Stimulated activated CD4-positive, alpha-beta T cell treated with anti-CD3 and anti-CD28 coated beads, TNF-alpha, amount 100 ng/mL, for 48 hours (primary cell): Measurements from ENCODE around the gene CACNA1D.
"Not testable (repeated sequence)": the region's sequence is repeated elsewhere in the genome, so short reads cannot be mapped to it uniquely, and the experiment has no call there.

ENCODE experiments used
- DNase-seq, 3 donors: peaks; one replicate each; pipeline ENCODE4 v3.0.0-alpha.2; 2020; ENCODE audit warnings: low read depth in 3 of 3

The CACNA1D gene

DNA sequence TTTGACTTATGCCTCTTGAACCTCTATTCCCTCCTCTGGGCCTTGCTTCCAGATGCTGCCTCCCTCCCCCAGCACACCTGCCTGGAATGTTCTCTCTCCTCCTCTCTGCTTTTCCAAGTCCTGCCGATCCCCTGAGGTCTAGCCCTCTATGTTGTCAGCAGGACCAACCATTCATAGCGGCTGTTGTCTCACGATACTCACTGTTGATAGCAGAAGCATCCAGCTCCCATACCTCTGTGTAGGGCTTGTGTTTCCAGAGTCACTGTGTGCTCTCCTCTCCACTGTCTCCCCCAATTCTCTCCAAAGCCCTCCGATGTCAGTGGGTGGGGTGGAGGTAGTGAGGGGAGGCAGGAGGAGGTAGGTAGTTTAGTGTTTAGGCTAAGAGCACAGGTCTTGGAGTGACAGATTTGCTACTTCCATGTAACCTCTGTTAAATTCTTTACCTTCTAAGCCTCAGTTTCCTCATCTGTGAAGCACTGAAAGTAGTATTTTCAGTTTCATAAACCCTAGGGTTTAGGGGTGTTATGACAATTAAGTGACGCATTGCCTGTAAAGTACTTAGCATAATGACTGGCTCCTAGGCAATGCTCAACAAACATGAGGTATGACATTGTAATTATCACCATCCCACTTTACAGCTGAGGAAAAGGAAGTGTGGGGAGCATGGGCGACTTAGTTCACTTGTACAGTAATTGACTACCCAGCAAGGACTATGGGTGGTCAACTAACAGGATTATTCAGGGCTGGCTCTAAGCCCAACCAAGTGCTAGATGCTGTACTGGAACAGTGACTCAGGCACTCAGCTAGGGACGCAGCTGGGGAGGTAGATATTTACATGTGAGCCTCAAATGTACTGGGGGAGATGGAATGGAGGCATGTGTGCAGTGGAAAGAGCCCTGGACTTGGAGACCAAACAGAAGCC is 122.8 kb downstream of the CACNA1D start:
- DNase-seq, result no peak

DNA sequence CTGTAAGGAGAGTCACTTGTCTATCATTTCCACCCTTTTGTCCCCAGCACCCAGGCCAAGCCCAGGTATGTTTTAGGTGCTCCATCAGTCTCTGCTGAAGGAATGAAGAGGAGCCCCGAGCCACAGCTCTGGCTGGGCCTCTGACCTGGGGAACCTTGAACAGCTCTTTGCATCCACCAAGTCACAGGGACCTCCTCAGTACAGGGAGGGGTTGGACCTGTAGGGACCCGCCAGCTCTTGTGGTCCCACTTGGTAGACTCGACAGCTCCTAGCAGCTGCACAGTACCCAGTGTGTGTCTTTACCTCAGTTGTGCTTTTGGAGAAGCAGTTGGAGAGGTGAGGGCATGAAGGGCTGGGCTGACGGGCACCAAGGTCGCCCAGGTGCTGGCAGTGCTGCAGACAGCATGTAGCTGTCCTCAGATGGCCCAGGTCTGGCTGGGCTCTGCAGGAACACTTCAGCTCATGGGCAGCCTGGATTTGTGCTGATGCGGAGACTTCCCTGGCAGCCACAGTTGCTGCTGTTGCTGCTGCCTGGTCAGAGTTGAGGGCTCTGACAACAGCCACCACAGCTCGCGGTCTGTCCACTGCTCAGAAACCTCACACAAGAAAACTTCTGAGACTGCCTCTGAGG is 123.6 kb downstream of the CACNA1D start:
- DNase-seq, result no peak

DNA sequence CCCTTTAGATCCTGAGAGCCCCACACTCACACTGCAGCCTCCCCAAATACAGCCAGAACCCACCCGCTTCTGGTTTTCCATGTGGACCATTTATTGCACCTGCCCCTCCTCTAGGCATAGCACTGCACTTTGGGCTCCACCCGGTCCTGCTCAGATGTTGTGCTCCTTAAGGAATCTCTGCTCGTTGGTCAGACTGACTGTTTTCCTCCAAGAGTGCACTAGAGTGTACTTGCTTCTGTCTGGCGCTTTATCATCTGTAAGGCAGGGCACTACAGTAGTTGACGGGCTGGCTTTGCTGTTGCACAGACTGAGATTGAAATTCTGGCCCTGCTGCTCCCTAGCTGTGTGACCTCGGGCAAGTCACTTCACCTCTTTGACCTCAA is 124.1 kb downstream of the CACNA1D start:
- DNase-seq, result no peak

DNA sequence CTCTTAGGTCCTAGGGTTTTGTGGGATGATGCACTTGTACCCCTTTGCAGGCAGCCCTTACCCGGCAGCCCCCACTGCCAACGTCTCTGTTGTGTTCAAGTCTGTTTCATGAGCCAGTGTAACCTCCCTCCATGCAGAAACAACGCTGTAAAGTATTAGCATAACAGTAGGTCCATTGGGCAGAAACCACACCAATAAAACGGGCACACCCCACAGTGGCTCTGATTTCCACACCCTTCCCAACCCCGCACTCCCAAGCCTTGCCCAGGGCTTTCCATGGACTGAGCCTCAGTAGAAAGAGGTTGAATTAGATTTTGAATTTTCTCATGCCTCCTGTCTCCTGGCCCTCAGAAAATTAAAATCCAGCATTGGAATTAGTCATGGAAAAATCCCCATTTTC is 124.5 kb downstream of the CACNA1D start:
- no peak for DNase-seq

DNA sequence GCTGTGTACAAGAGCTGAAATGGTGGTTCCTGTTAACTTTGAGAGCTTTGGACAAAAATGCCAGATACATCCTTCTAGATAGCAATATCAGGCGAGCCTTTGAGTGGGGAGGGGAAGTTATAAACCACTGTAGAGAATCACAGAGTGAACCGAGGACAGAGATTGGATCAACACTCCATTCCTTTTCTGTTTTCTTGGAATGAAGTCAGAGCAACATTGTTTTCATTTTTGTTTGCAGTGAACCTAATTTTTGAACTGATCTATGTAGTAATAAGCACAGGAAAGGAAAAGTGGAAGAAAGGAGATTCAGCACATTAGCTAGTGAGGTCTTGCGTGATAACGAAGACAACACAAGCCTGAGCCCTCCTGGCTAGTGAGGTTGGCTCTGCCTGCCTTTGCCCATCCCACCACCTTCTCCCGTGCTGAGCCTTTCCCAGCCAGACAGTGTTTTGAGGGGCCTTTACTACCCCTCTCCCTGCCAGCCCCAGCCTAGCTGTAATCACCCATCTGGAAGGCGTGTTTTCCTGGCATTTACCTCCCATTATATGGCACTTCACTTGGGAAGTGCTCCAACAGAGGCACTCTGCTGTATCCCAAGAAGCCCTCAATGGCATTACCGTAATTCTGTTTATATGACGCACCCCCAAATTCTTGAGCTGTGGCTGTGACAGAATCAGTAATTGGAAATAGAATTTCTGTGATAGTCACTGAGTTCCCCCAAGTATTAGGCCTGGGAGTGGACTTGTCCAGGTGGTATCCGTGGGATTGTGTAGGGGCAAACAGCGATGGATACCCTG is 129.8 kb downstream of the CACNA1D start:
- no peak for DNase-seq

DNA sequence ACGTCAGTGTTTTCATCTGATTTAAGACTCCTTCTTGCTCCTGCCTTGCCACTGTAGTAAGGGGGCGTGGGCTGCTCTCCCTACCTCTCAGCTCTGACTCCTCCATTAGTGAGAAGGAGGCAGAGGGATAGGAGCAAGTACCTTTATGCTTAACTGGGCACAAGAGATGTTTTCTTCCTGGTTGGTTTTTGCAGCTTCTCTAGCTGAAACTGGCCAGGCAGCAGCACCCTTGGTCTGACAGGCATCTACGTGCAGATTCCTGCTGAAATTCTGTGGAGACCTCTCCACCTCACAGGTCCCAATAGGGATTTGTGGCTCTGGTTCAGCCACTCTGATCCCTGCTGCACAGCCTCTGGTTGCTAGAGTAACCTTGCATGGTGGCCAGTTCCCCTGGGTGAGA is 132.5 kb downstream of the CACNA1D start:
- DNase-seq, result no peak

DNA sequence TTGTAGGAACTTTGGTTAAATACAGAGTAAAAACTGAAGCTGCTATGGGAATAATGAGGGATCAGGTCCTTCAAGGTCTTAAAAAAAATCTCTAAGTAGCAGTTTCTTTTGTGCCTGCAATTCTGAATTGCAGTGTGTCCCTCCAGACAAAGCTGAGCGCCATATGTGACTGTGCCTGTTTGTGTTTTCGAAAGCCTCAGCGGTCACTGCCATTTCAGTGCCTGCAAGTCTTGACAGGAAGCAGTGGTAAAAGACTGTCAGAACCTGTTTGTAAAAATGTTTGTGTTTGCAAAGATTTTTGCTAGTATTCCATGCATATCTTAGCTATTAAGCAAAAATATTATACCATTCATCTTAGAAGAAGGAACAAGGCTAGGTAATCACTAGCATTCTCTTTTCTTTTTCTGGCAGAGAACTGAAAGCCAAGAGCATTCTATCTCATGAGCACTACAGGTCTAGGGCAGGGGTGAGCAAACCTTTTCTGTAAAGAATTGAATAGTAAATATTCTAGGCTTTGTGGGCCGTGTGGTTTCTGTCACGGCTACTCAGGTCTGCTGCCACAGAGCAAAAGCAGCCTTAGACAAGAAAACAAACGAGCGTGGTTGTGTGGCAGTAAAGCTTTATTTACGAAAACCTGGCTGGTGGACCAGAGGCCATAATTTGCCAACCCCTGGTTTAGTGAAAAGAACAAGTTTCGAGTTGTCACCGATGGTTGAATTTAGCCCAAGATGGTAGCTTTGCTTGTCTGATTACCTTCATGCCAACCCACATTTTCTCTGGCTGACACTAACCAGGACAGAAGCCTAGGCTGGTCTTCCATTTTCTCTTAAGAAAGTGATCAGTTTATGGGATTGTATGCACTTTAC is 134.4 kb downstream of the CACNA1D start:
- DNase-seq, result no peak

DNA sequence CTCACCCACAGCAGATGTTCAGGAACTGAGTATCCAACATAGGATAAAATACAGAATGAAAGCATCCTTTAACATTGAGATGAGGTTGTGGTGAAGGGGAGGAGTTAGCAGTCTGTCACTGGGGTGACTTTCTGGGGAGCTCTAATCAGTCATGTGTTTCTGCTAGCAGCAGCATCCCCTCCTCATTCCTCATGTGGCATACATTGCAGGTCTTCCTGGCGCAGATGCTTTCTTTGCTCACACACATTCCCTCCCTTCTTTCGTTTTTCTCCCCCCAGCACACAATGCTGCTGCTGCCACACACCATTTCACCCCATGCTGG is 135.0 kb downstream of the CACNA1D start:
- no peak for DNase-seq

DNA sequence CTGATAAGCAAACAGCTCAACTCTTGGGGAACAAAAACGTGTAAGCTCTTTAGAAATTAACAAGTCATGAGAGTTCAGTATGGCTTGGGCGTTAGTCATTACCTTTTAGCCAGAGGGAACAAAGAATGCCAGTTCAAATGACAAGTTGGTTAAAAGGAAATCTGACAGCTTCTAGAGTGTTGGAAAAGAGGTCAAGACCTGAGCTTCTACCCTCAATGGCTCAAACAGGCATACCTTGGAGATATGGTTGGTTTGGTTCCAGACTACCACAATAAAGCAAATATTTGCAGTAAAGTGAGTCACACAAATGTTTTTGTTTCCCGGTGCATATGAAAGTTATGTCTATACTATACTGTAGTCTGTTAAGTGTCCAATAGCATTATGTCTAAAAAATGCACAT is 136.1 kb downstream of the CACNA1D start:
- DNase-seq, result no peak

DNA sequence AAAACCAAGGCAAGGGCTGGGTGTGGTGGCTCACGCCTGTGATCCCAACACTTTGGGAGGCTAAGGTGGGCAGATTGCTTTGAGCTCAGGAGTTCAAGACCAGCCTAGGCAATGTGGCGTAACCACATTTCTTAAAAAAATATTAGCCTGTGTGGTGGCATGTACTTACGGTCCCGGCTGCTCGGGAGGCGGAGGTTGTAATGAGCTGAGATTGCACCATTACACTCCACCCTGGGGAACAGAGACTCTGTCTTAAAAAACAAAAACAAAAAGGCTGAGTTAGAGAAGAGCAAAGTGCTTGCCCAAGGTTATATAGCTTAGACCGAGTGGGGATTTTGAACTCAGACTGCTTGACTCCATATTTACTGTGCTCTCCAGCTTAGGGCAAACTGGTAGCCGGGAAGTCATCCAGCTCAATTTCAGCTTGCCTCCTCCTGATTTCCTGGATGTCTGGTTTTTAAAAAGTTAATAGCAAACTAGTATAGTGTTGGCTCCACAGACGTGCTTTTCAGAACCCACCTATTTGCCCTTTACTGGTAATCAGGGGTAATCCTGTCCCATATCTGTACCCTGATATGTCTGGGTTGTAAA is 138.9 kb downstream of the CACNA1D start:
- DNase-seq, result no peak

DNA sequence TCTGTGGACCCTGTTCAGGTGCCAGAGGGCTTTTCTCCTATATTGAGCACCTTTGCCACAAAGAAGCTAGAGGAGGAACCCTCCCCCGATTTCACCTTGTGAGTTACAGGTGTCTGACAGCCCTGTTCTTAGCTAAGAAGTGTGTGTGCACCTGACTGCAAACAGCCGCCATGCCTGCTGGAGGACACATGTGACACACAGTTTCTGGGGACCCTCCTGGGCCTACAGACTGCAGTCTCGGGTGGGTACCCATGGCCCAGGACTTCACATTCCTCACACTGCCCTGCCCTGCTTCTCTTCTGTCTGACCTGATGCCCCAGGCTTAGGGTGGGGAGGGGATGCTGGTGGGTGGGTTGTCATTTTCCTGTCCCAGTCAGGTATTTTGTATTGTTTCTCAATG is 140.6 kb downstream of the CACNA1D start:
- no peak for DNase-seq

DNA sequence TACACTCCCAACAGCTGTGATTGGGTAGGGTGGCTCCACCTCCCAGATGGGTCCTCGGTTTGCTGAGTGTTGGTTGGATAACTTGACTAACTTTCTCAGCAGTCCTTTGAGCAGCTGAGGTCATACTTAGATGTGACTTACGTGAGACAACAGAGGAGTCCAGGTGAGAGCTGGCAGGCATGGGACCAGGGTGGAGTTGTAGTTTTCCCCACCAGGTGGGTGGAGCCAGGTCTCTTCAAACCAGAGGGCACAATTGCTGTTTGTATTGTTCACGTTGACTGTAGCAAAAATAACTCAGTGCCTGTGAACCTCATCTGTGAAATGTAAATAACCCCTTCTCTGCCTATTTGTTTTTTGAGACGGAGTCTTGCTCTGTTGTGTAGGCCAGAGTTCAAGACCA is 144.4 kb downstream of the CACNA1D start:
- DNase-seq, result not testable (repeated sequence)

DNA sequence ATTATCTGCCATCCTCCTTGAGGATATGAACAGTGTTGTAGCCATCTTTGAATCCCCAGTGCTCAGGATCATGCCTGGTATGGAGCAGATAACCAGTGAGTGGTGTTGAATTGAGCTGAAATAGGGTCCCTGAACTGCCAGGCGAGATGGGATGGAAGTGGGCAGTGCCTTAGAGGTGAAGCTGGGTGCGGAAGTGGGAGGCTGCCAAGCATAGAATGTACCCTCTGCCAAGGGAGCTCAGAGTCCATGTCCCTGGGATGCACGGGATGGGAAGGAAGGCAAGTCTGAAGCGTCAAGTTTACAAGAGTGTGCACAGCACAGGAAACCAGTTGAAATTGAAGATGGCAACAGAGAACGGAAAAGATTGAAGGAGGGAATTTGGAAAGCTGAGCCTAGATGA is 147.0 kb downstream of the CACNA1D start:
- no peak for DNase-seq

DNA sequence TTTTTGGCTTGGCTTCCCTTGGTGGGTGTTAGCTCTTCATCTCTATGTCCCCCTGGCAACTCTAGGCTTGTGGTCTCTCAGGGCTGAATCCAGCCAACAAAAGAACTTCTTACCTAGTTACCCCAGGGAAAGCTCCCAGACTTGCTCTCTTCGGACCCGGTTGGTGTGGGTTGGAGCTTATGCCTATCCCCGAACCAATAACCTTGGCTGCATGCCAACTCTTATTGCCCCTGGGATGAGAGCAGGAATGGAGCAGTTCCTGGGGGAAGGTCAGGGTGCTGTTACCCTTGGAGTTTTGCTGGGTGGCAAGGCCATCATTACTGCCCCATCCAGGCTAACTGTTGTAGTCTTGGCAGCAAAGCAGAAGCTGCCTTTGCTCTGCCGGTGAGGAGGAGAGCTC is 147.8 kb downstream of the CACNA1D start:
- no peak for DNase-seq

DNA sequence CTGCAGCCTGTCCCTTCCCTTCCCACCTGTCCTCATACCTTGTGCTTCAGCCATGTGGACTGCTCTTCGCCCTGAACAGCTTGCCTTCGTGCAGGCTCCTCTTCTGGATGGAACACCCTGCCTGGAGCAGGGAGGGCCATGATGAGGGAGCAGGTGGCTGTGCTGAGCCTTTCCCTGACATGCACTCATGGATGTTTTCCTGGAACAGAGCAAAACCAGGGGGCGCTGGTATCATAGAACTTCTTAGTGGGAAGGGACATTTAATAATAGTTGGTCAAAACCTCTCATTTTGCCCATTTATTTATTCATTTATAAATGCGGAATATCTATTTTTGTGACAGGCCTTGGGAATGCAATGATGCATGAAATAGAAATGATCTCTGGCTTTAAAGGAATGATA is 149.3 kb downstream of the CACNA1D start:
- no peak for DNase-seq

DNA sequence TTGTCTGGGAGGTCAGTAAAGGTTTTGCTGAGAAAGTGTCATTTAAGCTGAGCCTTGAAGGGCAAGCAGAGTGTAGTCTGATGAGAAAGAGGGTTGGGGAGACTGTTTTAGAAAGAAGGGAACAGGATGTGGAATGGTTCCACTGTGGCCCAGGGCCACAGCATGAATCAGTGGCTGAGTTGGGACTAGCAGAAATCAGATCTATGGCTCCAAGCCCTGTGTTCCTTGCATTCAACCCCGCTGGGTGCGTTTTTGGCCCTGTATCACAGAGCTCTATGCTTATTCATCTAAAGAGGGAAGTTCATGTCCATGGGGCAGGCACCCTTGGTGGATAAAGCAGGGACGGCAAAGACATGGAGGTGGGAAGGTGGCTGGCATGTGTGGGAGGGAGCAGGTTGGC is 151.3 kb downstream of the CACNA1D start:
- no peak for DNase-seq

DNA sequence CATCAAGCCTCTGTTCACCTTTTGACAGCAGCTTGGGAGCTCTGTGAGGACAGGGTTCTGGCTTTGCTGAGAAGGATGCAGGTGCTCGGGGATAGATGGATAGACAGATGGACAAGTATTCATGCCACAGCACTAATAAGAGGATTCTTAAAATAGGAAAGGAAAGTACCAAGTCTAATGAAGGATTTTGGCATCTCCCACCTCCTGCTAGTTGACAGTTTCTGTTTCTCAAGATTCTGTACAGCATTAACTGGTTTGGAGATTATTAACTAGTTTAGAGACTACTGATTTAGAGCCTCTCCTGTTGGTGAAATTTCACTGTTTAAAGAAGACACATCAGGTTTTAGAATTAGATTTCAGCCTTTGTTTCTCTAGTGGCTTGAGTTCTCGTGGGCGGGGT is 152.3 kb downstream of the CACNA1D start:
- DNase-seq, result no peak

DNA sequence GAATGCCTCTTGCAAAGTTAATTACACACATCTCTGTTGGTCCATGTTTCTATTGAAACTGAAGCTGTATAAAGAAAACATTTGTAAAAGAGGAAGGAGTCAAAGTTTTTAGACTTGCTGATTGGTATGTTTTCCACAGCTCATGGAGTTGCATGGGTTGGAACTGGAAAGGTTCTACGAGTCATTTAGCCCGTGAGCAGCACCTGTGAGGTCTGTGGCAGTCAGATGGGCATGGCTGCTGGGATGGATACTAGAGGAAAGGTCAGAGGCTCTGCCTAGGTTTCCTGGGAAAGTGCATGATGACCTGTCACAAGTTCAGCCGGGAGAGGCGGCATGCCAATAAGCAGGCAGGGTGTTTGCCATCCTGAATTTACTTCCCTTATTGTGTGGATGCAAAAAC is 155.4 kb downstream of the CACNA1D start:
- no peak for DNase-seq

DNA sequence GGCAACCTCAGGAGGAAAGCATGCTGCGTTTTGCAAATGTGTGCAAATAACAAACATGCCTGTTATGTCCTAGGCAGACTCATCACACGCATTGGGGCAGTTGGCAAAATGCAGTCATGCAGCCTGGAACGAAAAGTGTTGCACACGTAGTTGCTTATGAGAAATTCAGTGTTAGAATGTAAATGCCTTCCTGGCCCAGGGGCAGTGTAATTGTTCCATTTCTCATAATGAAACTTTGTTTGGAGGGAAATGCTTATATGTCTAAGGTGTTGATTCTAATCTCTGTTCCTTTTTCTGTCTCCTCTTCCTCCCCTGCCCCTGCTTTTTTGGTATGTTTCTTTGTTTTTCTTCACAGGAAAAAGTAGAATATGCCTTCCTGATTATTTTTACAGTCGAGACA is 156.0 kb downstream of the CACNA1D start:
- DNase-seq, result no peak

DNA sequence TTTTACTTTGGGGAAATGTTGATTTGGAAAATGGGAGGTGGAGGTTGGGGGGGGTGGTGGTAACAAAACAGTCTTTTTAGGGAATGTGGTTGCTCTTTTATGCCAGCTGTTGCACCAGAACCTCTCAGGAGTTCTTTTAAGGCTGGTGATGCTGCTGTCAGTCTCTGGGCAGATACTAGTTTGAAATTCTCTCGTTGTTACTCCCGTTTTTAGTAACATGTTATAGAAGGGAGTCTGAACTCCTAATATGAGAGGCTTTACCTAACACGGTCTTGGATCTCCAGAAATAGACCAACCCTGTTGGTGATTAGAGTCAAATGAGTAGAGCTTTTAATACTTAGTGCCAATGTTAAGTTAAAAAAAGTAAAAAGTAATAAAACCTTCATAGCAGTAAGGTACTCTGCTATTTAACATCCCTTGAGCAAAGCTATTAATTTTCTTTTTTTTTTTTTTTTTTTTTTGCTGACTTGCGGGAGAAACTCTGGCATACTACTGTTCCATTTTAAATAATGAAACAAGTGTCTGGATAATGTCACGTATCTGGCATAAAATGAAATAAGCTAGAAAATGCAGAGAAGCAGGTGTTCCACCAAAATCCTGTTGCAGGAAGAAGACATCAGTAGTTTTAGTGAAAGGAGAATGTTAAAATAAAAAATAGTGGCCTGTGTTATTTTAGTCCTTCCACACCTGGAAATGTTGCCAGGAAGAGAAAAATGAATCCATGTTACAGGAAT is 156.7 kb downstream of the CACNA1D start:
- DNase-seq, result no peak

DNA sequence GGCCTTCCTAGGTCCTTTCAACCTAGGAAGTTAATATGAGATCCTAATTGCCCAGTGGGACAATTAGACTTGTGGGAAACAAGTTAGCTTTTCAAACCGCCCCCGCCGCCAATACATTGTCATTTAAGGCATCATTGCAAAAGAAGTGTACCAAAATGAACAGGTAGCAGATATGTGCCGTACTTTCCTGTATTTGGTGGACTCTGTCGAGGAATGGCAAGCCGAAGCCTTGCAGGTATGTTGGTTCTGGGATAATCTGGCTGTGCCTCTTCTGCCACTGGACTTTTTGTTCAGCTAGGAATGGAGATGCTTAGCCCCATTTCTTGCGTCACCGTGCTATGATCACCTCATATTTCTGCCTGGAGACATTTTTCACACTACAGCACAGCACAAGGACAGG is 157.5 kb downstream of the CACNA1D start:
- DNase-seq, result no peak
